ENCODE results near the gene MARF1. TPM values are rescaled to one million over a fixed set of nuclear protein-coding genes. Genes with fewer than 3 reads are reported as not detected.

MARF1 gene
- total and polyA plus RNA-seq, 2 of the 8 experiments (the other 6 are each of a cell fraction or from before 2014, with no cell fraction given) = 5.6 to 31.4 TPM

DNA sequence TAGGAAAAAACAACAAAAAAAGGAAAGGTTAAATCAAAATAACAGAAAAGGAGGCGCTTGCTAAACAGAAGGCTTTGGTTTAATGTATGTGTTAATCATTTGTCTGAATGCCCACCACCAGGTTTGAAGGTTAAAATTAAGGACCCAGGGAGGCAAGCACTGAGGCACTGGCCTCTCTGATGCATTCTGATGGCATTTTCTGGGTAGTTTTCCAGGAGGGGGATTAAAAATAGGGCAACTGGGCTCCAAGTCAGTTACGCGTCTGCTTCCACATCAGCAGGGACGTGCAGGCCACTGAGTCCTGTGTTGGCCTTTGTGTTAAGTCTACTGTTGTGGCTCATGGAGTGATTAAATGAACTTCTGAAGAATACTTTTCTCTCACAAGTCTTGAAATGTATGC is 26.9 kb downstream of the MARF1 start (continued):
- TF ChIP-seq, protein P1, sequence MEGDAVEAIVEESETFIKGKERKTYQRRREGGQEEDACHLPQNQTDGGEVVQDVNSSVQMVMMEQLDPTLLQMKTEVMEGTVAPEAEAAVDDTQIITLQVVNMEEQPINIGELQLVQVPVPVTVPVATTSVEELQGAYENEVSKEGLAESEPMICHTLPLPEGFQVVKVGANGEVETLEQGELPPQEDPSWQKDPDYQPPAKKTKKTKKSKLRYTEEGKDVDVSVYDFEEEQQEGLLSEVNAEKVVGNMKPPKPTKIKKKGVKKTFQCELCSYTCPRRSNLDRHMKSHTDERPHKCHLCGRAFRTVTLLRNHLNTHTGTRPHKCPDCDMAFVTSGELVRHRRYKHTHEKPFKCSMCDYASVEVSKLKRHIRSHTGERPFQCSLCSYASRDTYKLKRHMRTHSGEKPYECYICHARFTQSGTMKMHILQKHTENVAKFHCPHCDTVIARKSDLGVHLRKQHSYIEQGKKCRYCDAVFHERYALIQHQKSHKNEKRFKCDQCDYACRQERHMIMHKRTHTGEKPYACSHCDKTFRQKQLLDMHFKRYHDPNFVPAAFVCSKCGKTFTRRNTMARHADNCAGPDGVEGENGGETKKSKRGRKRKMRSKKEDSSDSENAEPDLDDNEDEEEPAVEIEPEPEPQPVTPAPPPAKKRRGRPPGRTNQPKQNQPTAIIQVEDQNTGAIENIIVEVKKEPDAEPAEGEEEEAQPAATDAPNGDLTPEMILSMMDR (IDR thresholded peaks at IDR 0.05; ENCODE audit: control extremely low read depth in 1 of 3, insufficient read depth in 1 of 3, low read depth in 1 of 3, low read length in 3 of 3) = no peak

Measured in H1 (cell line).